T-helper 22 cell (primary cell): ENCODE results near the gene MAN1C1.

ENCODE experiments used
- DNase-seq: peaks from one replicate; pipeline ENCODE4 v3.0.0-alpha.2; 2020; ENCODE audit warnings: low read depth

MAN1C1 gene

DNA sequence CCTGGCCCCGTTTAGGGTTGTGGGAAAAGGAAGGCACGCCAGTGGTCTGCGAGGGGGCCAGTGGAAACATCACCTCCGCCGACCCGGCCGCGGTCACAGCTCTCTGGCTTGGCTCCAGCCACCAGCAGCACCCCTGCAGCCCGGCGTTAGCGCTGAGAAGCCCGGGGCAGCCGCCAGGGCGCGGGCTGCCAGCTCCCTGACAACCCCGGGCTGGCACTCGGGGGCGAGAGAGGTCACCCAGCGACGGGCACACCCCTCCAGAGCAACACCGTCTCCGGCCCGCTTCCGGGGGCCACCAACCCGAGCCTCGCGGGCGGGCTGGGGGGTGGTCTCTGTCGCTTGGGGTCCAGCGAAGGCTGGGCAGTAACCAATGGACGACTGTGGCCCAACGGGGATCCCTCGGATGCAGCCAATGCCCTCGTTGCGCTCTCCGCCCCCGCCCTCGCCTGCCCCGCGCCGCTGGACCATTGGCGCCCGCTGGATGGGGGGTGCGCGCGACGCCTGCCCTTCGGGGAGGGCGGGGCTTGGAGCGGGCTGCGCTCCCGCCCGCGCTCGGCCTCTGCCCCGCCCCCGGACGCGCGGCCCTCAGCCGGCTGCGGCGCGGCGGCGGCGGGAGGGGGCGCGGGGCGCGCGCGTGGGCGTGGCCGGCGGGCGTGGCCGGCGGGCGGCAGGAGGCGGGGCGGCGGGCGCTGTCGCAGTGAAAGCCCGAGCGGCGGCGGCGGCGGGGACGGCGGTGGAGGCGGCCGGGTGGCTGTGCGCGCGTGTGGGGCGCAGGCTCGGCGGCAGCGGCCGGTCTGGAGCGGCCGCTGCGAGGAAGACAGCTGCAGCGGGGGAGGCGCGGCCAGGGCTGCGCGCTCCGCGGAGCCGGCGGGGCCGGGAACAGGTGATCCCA is at the start of gene MAN1C1:
Gene MAN1C1, plus strand, starts transcription at position 697 of the 892 bp plus-strand sequence. CDS start 1,007 bp downstream, outside the sequence.
- DNase-seq: peak; percentile 73

DNA sequence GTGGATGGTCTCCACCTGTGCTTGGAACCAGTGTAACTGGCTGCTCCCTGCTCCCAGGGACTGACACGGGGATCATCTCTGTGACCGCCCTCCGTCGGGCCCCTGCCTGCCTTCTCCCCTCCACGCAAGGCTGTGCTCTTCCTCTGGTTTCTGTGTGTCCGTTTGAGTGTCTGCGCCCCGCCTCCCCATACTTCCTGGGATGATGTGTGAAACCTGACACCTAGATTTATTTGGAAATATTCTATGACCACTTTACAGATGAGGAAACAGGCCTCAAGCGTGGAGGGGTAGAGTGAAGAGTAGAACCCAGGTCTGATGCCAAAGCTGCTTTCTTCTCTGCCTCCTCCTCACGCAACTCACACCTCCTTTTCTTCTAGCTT is 48.9 kb upstream of the MAN1C1 start:
- no peak for DNase-seq

DNA sequence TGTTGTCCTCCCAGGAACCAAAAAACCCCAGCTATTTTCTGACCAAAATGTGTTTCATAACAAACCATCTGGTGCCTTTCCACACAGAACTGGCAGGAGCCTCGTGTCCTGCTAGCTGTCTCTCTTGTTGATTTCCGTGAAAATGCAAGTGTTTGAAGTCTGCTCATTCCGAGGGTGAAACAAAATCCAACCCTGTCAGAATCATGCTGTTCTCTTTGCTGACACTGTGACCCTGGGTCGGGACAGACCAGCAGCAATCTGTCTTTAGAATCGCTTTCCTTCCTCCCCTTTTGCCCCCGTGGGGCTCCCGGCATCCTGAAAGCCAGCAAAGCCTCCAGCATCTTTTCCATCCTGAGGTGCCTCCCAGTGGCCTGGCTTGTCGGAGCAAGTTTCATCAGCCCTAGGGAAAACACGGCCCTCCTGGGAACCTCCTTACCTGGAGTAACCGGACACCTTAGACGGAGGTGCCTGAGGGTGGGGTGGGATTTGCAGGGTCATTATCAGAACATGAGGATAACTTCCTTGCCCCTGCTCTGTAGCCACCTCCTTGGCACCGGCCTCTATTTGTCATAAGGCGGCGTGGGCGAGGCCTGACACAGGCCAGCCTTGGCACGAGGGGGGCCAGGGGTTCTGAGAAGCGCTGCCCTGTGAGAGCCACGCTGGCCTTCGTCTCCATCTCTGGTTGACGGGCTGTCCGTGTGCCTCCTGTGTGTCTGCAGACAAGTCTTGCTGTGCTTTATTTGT is 48.3 kb upstream of the MAN1C1 start:
- no peak for DNase-seq

DNA sequence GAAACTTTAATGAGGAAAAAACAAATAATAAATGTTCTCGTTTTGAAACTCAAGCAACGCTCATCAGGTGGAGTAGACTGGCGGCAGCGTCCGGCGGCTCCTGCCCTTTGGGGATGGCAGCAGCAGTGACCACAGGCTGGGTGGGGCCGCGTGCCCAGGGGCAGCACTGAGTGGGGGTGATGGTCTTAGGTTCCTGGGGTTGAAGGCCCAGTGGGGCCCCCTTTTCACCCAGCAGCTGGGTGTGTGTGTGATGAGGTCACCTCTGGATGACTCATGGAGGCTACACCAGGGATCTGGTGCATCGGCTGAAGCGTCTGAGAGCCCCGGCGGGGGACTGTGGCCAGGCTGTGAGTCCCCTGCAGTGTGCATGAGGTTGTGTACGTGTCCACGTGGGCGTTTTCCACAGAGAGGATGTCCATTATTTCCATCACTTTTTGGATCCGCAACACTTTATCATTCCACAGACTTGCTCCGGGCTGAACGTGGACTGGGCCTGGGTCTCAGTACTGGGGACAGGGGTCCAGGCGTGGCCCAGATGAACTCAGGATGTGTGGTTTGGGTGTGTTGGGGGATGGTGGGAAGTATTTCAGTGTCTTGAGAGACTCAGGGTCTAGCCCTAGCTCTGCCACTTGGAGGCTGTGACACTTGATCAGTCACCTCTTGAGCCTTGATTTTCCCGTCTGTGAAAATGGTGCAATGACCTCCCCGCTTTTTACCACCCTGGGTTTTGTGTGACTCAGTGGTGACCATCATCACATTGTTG is 47.6 kb upstream of the MAN1C1 start:
- no peak for DNase-seq

DNA sequence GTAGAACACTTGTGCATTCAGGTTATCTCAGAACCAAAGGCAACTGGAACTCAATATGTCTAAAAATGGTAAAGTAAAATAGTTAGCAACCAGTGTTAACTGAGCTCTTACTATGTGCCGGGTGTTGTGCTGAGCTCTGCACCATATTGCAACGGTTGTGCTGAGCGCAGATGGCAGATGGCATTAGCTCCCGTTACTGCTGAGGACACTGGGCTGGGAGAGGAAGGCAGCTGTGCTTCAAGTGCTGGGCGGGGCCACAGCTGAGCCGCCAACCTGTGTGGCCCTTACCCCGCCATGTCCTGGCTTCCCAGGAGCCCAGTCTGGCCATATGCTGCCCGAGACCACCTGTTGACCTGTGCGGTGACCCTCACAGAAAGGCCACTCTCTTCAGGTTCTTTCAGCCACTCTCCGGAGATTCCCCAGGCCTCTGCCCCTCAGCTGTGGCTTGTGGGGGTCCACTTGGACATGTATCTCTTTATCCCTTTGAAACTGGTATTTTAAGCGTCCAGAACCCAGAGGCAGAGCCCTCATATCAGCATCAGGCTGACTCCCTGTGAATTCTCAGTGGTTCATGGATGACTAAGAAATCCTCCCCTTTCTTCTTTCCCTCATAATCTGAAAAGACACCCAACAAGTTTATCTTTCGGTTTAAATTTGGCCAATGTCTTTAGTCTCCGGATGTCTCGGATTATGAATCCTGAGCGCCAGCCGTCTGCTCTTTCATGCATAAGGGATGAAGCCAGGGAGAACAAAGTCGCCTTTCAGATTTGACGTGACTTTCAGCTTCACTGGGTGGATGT is 46.8 kb upstream of the MAN1C1 start:
- no peak for DNase-seq

DNA sequence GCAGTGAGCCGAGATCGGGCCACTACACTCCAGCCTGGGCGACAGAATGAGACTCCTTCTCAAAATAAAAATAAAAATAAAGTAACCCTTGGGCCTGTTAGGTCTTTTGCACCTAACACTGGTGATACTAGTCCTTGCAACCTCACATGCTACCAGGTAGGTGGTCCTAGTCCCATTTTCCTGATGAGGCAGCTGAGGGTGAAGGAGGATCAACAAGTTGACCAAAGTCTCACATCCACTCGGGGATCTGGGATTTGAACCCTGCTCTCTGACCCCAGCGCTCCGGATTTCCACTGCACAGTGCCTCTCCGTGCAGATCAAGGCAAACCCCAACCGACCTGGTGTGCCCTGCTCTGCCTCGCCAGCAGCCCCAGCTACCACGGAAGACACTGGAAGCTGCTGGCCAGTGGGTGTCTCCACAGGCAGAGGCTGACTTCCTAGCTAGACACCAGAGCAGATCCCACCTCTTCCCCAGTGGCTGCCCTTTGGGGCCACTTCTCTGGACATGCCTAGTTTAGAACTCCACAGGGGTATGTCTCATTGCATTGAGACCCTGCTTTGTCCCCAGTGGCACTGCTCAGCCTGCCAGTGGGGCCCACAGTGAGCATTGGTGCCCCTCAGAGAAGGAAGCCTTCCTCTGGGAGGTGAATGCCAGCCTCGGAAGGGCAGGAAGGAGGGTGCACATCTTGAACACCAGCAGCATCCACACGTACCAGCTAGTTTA is 45.6 kb upstream of the MAN1C1 start:
- no peak for DNase-seq

DNA sequence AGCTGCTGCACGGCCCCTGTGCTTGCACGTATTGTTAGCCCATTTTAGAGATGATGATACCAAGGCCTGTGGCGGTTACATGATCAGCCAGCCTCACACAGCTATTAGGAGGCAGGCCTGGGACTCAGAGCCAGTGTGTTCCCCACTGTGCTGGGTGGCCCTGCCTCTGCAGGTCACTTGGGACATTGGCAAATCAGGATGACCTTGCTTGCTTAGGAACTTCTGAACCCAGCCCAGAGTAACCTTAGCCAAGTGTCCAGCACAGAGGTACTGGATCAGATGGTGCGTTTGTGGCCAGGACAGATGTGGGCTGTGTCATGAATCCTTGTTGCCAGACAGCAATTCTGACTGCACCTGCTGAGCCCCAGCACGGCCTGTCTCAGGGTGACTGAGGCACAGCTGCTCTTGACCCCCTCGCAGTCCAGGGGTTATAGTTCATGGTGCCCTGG is 45.0 kb upstream of the MAN1C1 start:
- DNase-seq: no peak

DNA sequence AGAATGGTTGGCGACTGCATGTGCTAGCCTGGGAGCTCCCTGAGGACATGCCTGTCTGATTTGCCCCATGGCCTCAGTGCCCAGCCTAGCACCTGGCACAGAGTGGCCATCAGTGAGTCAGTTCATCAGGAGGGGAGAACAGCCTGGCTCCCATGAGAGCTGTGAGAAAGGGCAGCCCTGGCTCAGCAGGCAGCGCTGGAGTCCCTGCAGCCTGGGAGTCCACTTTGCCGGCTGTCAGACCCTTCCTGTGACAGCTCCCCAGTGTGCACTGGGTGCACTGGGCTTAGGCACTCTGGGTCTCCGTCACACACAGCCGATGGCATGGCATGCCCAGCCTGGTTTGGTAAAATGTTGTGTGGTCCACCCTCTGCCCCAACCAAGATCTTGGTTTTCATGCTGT is 44.5 kb upstream of the MAN1C1 start:
- no peak for DNase-seq

DNA sequence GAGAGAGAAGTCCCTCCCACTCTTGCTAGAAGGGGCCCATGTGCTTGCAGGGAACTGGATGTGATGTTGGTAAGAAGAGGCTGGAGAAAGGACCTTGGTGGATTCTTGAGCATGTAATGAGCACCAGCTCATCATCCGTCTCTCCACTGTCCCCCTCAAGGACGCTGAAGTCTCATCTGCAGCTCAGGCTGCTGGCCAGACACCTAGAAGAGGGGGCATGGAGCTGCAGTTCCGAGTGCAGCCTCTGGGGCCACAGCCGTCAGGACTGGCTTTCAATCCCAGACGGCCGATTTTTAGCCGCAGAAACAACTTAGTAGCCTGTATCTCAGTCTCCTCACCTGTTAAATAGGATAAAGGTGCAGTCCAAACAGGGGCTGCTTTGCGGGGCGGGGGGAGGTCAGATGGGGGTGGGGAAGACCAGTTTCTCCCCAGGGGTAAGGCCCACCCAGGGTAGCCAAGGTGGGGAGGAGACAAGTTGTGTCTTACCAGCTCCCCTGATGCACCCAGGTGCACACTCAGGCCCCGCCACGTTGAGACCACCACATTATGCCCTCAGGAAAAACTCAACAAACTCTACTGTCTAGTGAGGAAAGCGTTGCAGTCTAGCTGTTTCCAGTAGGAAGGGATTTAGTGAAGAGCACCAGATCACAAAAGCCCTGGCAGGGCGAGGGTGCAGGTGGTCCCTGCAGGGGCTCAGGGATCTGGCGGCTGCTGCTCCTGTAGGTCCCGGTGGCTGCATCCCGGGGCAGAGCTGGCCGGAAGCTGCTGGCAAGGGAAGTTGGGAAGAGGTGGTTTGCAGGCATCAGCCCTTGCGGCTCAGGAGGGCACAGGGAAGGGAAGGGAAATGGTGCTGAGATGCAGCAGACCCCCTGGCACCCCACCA is 43.6 kb upstream of the MAN1C1 start:
- no peak for DNase-seq

DNA sequence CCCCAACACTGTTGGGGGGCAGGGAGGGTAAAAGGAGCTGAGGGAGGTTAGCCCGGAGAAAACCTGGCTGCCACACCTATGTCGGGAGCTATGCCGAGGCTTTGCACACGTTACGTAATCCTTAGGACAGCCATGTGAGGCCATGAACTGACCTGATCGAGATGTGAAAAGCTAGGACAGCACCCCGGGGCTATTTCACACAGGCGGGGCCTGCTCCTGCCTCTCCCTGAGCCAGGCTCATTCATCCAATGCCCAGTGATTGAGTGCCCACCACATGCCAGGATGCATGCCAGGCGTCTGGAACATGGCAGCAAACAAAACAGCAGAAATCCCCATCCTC is 43.0 kb upstream of the MAN1C1 start:
- DNase-seq: no peak

DNA sequence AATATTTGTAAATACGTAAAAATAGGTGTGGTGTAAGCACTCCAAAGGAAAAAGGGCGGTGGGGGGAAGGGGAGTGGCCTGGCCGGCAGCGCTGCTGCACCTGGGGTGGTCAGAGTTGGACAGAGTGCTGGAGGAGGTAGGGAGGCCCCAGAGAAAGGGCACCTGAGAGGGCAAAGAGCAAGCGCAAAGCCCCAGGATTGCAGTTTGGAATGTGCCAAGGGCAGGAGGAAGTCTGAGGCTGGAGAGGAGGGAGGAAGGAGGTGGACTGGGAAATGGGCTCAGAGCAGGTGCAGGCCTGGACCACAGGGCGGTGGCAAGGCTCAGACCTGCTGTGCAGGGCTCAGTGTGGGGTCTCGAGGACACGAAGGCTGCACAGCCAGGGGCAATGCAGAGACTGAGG is 42.6 kb upstream of the MAN1C1 start:
- DNase-seq: no peak

DNA sequence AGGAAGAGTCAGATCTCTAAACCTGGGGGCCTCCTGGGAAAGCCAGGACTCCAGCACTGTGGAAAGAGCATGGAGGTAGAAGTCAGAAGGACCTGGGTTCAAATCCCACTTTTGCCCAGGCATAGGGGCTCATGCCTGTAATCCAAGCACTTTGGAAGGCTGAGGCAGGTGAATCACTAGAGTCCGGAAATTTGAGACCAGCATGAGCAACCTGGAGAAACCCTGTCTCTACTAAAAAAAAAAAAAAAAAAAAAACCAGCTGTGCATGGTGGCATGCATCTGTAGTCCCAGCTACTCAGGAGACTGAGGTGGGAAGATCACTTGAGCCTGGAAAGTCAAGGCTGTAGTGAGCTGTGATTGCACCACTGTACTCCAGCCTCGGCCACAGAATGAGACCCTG is 41.4 kb upstream of the MAN1C1 start:
- DNase-seq: no peak

DNA sequence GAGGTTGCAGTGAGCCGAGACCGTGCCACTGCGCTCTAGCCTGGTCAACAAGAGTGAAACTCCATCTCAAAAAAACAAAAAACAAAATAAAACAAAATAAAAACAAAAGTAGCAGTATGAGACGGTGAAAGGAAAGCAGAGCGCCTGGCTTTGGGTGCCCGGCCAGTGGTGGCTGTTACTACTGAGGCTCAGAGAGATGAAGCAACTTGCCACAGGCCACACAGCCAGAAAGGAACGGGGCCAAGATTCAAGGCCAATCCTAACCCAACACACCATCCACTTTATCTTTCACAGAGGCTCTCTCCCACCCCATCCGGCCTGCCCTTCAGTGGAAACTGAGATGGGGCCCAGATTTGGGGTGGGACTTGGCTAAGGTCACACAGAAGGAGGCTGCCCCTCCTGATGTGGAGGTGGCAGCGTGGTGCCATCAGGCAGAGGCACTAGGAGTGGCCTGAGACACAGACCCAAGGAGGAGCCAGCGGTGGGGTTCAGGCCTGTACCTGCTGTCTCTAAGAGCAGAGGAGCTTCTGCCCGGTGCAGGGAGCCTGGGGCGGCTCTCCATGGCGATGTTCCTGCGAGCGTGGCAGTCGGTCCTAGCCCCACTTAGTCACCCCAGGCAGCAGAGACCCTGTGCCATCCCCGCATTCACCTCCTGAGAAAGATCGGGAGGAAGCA is 40.0 kb upstream of the MAN1C1 start:
- DNase-seq: no peak

DNA sequence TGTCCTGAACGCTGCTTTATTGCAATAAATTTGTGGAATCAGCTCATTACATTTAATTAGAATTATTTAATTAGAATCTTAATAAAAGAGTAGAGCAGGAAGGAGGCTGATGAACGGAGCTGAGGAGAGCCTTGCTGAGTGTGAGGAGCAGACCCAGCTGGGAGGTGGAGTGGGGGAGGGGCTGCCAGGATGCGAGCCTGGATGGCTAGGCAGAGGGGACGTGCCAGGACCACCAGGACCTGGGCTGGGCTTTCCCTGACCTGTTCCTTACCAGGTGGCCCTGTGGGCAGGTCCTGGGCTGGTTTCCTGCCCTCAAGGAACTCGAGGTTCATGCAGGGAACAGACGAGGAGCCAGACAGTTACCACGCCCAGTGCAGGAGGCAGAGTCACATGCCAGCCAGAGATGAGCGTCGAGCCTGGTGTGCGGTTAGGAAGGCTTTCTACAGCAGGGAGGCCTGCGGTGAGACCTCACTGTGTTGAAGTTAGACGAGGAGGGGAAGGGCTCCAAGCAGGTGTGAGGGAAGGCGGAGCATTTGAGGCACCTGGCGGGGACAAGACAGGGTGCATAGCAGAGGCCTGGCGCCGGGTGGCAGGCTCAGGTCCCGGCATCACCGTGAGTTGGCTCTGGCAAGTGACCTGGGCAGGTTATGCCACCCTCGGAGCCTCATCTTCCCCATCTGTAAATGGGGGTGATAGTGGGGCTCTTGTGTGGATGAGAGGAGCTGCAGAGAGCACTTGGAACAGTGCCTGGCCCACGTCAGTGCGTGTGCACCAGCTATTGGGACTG is 39.3 kb upstream of the MAN1C1 start:
- no peak for DNase-seq

DNA sequence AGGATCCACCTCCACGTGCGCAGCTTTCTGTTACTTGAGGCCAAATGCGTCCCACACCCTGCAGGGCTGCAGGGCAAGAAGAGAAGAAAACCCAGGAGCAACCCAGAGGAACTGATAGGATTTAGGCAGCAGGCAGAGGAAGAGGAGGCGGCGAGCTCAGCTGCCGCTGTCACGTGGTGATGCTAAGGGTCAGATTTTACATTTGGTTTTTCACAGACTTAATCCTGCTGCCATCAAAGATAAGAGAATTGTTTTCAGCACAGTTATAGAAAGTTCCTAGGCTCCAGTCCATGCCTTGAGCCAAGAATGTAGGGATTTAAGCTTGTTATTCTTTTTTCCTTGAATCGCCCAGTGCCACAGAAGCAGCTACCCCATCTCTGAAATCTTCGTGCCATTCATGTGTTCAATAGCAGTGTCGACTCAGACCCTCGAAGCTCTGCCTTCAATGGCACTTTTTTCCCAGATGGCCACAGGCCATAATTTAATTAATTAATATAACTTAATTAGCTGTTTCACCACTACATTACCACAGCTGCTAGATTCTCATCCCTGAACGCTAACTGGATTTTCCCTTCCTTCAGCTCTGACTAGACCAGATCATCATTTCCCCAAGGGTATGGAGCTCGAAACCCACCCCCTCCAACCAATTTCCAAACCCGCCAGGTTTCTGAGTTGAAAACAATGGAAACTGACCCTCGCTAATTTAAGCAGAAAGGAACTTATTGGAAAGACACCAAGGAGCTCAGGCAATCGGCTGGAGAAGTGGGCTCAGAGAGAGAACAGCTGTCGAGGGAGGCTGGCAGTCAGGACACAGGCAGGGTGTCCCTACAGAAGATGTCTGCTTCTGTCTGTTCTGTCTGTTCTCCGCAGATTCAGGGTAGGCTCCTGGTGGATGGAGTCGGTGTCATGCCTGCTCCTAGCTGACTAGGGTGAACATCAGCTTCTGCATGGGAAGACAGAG is 37.0 kb upstream of the MAN1C1 start:
- DNase-seq: no peak

DNA sequence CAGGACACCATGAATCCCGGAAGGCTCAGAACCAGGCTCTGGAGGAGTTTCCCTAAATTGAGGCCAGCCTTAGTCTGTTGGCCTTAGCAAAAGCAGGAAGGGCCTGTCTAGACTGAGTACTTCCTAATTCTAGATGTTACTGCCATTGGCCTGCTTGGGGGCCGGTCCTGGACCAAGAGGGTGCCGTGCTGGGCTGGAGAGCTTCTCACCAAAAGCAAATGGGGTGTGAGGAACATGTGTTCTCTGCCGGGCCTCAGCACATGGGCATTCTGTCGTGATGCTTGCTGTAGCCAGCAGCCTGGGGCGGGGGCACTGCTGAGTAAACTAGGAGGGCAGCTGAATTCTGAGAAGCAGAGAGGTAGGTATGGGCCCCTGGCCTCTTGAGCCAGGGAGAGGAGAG is 35.7 kb upstream of the MAN1C1 start:
- no peak for DNase-seq

DNA sequence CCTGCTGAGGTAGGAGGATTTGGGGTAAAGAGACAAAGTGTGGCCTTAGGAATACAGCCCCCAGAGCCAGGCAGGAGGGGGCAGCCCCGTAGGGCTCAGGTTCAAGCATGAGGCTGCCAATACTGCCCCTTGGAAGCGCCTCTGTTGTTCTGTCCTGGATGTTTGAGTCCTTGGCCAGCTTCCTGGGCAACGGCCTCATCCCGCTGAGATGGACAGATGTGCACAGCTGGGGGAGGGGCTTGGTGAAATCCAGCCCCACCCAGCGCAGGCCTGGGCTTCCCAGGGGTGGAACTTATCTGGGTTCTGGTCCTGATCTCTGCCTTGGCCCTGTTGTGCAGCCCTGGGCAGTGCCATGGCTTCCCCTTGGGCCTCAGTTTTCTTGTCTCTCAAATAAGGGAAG is 34.8 kb upstream of the MAN1C1 start:
- no peak for DNase-seq
